SH-SY5Y (cell line): Measurements from ENCODE around the gene CAGE1.
A peak's percentile ranks its signal among the peaks of the same experiment; 100 is the strongest.

Source experiments
- GATA2 ChIP-seq: IDR thresholded peaks from 2 replicates; pipeline ENCODE4 v1.6.1; 2011; ENCODE audit warnings: mild to moderate bottlenecking, low read depth, low read length
- GATA3 ChIP-seq: IDR thresholded peaks from 2 replicates; pipeline ENCODE4 v1.6.1; 2011; ENCODE audit warnings: low read depth, mild to moderate bottlenecking, low read length, moderate library complexity

CAGE1 gene

DNA sequence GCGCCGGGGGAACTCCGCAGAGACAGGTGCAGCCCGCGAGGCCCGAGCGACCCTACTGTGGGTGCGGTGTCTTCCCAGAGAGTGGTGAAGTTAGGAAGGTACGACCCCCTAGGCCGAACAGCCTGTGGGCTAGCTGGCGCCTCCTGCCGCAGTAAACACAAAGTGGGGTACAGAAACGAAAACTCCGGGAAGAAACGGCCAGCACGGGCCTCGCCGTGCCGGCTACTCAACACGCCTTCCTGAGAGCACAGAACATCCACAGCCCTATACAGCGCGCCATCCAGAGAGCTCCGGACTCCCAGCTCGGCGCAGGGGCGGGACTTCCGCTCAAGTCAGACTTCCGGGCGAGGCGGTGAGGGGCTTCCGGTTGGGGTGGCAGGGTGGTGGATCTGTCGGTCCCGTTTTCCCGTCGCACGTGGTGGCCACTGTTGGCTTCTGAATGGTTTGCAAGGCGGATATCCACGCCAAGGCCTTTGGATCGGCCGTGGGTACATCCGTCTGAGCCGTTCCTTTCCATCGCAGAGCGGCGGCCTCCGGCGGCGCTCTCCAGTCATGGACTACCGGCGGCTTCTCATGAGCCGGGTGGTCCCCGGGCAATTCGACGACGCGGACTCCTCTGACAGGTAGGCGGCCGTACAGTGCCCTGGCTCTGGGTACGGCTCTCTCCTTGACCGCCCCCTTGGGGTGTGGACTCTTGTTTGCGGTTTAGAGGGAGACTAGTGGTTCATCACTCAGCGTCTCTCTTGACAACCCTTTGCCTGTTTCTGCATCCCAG is at the start of gene CAGE1, which contains the start of gene RIOK1:
CAGE1 (minus strand) TSS at position 292 of the 775 bp plus-strand sequence. CDS start 2,569 bp downstream, outside the sequence.
RIOK1 (plus strand) TSS at position 358 of the 775 bp plus-strand sequence; CDS start at position 553, 195 bp downstream.
- no peak for TF ChIP-seq GATA3
- no peak for TF ChIP-seq GATA2

DNA sequence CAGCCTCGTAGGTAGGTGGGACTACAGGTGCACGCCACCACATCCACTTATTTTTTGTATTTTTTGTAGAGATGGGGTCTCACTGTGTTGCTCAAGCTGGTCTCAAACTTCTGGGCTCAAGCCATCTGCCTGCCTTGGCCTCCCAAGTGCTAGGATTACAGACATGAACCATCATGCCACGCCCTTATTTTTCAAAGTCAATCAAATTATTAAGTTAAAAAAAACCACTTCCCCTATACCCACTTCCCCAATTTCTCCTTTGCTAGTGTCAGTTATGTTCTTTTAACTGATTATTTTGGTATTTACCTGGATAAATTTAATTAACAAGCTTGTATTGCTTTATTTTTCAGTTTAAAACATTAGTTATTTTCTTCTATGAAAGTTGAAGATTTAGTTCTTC is 49.7 kb upstream of the CAGE1 start:
- no peak for TF ChIP-seq GATA3
- TF ChIP-seq GATA2, result no peak

DNA sequence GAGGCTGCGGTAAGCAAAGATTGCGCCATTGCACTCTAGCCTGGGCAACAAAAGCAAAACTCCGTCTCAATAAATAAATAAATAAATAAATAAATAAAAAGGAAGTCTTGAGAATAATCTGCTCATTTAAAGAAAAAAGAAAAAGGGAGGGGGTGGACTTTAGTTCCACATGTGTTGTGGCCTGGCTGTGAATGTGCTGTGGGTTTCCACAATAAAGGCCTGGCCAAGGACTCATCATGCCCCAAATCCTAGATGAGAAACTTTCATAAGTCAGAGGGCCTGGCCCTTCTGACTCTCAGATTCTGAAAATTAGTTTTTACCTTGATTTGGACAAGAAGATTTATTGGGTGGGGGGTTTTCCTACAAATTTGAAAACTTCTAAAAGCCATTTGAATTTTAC is 48.5 kb upstream of the CAGE1 start:
- TF ChIP-seq GATA3, result no peak
- TF ChIP-seq GATA2, result no peak

DNA sequence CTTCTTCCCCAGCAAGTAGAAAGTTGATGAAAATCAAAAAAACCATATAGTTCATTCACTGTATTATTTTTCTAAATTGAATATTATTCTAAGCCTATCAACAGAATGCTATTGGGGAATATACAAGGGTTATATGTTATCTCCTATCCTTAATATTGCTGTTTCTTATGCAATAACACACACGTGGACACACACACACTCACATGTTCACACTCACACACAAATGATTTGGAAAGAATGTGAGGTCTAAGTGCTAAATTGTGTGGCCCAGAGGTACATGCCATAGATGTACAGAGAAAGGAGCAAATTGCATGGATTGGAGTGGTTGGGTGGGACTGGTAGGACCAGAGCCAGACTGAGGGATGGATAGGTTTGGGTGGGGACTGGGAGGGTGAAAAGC is 45.1 kb upstream of the CAGE1 start:
- TF ChIP-seq GATA3, result no peak
- TF ChIP-seq GATA2, result no peak

DNA sequence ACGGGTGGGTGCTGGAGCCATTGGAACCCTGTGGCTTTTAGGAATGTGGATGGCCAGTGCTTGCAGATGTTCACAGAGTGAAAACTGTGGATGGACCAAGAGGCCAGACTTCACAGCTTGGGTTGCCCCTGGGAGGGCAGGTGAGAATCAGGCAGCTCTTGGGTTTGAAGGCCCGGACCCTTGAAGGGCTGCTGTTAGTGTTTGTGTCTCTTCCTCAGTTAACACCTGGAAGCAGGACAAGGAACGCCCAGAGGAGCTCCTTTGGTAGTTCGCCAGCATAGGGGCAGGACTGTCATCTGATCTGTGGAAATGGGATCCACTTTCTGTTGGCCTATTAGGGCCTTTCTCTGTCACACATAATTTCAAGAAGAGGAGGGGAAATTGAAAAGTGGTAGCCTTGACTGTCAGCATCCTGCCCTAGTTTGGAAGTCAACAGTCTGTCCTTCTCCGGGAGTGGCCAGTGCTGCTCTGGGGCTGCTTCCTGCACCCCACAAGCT is 43.6 kb upstream of the CAGE1 start:
- TF ChIP-seq GATA2 (no peak), GATA3 (no peak)

DNA sequence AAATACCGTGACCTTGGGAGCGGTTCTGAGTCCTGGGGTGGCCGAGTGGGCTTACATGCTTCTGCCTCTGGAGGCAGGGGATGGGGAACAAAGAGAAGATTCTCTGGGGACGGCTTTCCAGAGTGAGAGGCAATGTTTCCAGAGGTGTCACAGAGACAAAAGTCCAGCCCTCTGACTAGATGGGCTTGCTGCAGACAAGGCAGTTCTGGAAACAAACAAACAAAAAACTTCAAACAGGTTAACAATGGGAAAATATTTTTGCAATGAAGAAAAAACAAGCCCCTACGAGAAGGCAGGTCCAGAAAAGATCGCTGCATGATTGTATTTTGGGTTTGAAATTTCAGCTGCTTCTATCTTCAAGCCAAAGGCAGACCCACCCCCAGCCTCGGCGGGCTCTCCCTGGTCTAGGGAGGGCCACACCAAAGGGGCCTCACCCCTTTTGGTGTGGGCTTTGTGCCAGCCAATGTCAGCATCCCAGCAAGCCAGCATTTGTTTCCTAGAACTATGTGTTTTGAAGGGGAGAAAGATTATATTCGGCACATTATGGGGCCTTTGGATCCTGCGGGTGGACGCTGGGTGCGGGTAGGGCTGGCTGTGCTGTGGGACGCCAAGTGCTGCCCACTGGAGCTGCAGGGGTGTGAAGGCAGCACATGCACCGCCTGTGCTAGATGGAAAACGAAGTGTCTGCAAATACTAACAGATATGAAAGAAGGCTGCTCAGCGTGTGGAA is 43.0 kb upstream of the CAGE1 start:
- TF ChIP-seq GATA3 (no peak), GATA2 (no peak)

DNA sequence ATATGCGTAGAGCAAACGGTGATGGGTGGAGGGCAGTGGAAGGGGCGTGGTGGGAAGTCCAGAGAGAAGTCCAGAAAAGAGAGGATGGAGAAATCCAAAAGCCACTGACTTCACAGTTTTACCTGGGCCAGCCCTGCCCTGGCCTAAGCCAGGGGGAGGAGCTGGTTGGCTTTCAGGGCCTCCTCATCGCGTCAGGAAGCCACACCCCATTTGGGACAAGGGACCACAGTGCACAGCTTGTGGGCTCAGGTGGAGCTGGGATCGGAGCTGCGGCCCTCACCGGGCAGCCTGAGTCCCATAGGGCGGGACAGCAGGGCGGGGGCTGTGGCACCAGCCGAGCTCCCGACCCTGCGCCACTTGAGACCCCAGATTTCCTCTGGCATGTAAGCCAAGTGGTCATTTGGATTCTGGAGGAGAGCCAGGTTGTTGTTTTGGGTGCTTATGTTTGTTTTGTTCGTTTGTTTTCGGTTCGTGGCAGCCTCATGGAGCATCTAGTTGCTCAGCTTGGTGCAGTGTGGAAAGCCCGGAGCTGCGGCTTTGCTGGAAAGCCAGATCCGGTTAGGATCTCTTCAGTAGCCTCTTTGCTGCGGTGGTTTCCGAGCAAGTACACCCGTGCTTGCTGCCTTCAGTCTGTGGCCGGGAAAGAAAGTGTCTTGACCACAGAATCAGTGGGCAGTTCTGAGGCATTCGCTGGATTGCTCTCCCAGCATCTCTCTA is 42.3 kb upstream of the CAGE1 start:
- TF ChIP-seq GATA3 (no peak), GATA2 (no peak)

DNA sequence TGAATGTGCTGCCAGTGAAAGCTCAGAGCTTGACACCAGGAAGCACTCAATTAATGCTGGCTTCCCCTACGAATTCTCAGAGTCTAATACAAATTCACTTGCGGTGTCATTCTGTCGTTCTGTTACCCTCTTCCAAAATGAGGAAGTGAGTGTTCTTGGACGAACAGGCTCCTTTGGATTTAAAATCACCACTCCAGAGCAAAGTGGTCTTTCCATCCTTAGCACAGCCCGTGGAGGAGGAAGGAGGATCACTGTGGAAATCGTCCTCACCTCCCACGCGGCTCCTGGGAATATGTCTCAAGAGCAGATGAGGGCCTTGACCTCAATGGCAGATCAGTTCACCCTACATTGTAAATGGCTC is 41.8 kb upstream of the CAGE1 start:
- no peak for TF ChIP-seq GATA3
- no peak for TF ChIP-seq GATA2

DNA sequence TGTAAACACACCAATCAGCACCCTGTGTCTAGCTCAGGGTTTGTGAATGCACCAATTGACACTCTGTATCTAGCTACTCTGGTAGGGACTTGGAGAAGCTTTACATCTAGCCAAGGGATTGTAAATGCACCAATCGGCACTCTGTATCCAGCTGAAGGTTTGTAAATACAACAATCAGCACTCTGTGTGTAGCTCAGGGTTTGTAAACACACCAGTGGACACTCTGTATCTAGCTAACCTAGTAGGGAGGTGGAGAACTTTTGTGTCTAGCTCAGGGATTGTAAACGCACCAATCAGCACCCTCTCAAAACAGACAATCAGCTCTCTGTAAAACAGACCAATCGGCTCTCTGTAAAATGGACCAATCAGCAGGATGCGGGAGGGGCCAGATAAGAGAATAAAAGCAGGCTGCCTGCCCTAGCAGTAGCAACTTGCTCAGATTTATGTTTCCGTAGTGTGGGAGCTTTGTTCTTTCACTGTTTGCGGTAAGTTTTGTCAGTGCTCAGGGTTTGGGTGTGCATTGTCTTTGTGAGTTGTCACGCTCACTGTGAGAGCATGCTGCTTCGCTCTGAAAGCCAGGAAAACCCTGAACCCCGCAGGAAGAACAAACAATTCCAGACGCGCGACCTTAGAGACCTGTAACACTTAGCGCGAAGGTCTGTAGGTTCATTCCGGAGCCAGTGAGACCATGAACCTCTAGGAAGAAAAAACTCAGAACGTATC is 37.1 kb upstream of the CAGE1 start:
- no peak for TF ChIP-seq GATA3
- no peak for TF ChIP-seq GATA2

DNA sequence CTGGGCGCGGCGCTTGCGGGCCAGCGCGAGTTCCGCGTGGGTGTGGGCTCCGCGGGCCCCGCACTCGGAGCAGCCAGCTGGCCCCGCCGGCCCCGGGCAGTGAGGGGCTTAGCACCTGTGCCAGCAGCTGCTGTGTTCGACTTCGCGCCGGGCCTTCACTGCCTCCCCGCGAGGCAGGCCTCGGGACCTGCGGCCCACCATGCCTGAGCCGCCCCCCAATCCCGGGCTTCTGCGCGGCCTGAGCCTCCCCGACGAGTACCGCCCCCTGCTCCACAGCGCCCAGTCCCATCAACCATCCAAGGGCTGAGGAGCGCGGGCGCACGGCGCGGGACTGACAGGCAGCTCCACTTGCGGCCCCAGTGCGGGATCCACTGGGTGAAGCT is 36.3 kb upstream of the CAGE1 start:
- TF ChIP-seq GATA2, result no peak

DNA sequence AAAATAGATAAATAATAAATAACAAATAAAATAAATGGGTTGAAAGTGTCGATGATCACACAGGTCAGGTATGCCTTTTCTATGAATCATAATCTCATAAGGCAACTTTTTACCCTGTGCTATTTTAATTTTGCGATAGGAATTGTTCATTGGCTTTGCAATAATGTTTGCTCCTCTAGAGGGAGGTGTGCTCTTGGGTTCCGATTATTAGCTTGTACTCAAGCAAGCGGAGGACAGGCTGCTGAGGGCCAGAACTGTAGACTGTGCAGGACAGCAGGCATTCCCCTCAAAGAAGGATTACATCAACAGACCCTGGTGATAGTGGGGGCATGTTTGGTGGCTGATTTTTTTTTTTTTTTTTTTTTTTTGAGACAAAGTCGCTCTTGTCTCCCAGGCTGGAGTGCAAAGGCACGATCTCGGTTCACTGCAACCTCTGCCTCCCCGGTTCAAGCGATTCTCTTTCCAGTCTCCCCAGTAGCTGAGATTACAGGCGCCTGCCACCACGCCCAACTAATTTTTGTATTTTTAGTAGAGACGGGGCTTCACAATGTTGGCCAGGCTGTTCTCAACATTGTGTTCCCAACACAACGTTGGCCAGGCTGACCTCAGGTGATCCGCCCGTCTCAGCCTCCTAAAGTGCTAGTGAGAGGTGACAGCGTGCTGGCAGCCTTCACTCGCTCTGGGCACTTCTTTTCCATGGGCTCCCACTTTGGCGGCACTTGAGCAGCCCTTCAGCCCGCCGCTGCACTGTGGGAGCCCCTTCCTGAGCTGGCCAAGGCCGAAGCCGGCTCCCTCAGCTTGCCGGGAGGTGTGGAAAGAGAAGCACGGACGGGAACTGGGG is 35.6 kb upstream of the CAGE1 start:
- TF ChIP-seq GATA3 (no peak), GATA2 (no peak)

DNA sequence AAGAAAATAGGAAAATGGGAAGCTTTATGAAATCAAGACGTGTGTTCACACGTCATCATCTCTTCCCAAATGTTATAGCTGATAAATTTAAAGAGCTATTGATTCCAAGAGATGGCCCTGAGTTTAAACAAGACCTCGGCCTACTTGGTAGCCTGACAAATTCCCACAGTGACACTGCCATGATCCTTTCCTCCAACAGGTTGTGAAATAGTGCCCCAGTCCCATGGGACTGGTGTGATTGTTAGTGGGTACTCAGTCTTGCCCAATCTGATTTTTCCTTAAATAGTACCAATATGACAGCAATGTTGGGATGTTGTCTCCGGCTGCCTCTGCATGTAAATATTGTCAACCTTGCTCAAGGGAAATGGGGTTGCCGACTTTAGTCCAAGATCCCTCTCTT is 34.5 kb upstream of the CAGE1 start:
- TF ChIP-seq GATA2 (no peak), GATA3 (no peak)

DNA sequence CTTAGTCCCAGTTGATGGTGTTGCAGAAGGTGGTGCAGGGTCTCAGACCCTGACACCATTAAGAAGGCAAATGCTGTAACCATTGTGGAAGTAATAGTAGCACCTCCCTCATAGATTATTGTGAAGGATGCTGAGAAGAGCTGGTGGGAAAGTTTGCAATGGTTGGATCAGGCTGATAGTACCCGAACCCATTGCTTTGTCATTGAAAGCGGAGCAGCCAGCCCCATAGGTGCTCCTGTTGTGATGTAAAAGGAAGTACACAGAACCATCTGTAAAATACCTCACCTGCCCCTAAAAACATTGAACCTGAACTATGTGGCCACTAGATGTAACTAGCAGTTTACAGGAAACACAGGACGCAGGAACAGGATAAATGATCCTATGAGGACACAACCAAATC is 31.5 kb upstream of the CAGE1 start:
- no peak for TF ChIP-seq GATA2
- TF ChIP-seq GATA3, result no peak

DNA sequence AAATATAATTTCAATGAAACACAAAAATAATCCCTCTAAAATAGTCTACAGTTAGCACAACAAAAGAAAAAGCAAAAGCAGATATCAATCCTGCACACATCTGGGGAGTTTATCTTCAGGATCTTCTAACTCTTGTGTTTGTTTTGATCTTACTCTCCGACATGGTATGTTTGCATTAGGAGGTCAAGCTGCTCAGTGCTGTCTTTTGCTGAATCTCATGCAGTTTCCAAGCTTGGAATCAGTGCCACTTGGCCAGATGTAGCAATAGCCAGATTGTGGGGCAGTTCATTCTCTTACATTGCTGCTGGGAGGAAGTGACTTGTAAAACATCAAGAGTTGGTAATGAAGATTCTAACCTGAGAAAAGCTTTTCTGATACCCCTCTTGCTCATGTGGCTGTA is 29.5 kb upstream of the CAGE1 start:
- peak; percentile 72 for TF ChIP-seq GATA2
- TF ChIP-seq GATA3, result peak; percentile 46; the same call in 1 of the 2 replicates
